Cardiac muscle cell (in vitro differentiated cells and primary cell): ENCODE data around the gene MRGPRG. TPM values are rescaled to one million over a fixed set of nuclear protein-coding genes. Genes with fewer than 3 reads are reported as not detected.

Experiments used
- DNase-seq, 2 donors: peaks; one replicate each; pipeline versions ENCODE4 v3.0.0 to v3.0.0-alpha.2; 2010 to 2017; ENCODE audit warnings: low read depth in 1 of 2, low spot score in 1 of 2
- H3K27ac ChIP-seq: fragments of 200-600 bp; sonication (generic); 2 replicates; pipeline ENCODE4 v1.5.1; 2016
- H3K27me3 ChIP-seq: fragments of 200-600 bp; sonication (generic); 2 replicates; pipeline ENCODE4 v1.6.0; 2016; ENCODE audit warnings: control low read depth
- H3K36me3 ChIP-seq: fragments of 200-600 bp; sonication (generic); 2 replicates; pipeline ENCODE4 v1.5.1; 2016; ENCODE audit warnings: control low read depth
- H3K4me1 ChIP-seq: fragments of 200-600 bp; sonication (generic); 2 replicates; pipeline ENCODE4 v1.8.1; 2017; ENCODE audit warnings: low read depth, mild to moderate bottlenecking, mixed run types
- H3K4me3 ChIP-seq: fragments of 200-600 bp; sonication (generic); 2 replicates; pipeline ENCODE4 v1.5.1; 2016; ENCODE audit warnings: mild to moderate bottlenecking
- H3K9me3 ChIP-seq: fragments of 200-600 bp; sonication (generic); 2 replicates; pipeline ENCODE4 v1.5.1; 2017; ENCODE audit warnings: low read depth, mild to moderate bottlenecking, control low read depth
- polyA plus RNA-seq: library from polyadenylated mRNA; unstranded; fragments of >200 nt; fragmentation: Nextera tagmentation; extraction: Ambion mirVana; gene quantifications from 2 replicates; pipeline ENCODE4 v1.2.1, GENCODE V29; 2016
- total RNA-seq: library from RNA; depleted of rRNA; stranded (reverse); fragments of >200 nt; gene quantifications from 2 replicates; pipeline ENCODE4 v1.2.3, GENCODE V29; 2016
- TF ChIP-seq, protein P1 (sequence below): IDR thresholded peaks from 2 replicates; pipeline ENCODE4 v1.5.1; 2012; ENCODE audit warnings: low read depth, mild to moderate bottlenecking, low read length

MRGPRG gene
- total and polyA plus RNA-seq, 2 experiments from 2014 or later = not detected

DNA sequence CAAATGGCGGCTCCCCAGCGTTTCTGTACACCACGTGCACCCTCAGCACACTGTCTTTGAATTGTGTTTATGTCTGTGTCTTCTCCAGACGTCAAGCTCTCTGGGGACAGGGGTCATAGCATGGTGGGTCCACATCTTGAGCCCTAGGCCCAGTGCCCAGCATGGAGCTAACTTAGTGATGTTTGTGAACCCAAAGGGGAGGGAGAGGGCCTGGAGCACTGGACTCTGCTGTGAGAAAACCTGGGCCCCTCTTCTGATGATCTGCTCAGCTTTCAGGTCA, 4.3 kb downstream of the MRGPRG start:
- Histone ChIP-seq H3K27me3 (peaks cover 33% of the 10 kb centered on the region), H3K4me1 (no peaks in the 10 kb centered on the region), H3K9me3 (no peaks in the 10 kb centered on the region), H3K4me3 (no peak overlapping the region), H3K27ac (no peak overlapping the region), H3K36me3 (no peaks in the 10 kb centered on the region)
- TF ChIP-seq, protein P1, sequence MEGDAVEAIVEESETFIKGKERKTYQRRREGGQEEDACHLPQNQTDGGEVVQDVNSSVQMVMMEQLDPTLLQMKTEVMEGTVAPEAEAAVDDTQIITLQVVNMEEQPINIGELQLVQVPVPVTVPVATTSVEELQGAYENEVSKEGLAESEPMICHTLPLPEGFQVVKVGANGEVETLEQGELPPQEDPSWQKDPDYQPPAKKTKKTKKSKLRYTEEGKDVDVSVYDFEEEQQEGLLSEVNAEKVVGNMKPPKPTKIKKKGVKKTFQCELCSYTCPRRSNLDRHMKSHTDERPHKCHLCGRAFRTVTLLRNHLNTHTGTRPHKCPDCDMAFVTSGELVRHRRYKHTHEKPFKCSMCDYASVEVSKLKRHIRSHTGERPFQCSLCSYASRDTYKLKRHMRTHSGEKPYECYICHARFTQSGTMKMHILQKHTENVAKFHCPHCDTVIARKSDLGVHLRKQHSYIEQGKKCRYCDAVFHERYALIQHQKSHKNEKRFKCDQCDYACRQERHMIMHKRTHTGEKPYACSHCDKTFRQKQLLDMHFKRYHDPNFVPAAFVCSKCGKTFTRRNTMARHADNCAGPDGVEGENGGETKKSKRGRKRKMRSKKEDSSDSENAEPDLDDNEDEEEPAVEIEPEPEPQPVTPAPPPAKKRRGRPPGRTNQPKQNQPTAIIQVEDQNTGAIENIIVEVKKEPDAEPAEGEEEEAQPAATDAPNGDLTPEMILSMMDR = no peak
- DNase-seq = no peak

DNA sequence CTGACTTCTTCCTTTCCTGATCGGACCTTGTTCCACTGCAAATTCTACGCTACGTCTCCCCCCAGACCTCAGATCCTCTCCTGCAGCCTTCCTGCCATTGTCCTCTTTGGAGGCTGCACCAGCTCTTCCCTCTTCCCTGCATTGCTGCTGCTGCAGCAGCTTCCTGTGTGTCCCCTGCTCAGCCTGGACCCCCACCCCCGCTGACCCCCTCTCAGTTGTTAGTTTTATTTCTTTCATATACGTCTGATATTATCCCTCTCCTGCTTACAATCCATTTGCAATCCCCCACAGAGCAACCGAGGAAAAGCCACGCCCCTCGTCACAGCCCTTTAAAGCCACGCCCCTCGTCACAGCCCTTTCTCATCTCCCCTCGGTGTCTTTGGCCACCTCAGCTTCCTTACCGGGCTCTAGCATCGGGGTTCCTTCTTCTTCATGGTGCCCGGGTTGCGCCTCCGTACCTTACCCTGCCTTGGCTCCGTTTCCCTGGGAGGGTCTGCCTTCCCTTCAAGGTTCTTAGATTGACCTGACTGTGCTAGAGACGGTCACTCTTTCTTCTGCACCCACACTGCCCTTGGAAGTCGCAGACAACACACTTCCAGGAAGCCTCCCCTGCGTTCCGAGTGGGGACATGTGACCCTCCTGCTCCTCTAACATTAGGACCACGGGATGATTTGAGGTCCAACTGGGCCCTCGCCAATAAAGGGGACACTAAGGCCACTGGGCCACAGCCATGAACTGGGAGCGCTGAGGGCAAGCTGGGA, 4.8 kb downstream of the MRGPRG start:
- peaks cover 33% of the 10 kb centered on the region for H3K27me3 ChIP-seq
- H3K36me3 ChIP-seq = no peaks in the 10 kb centered on the region
- H3K9me3 ChIP-seq = no peaks in the 10 kb centered on the region
- H3K27ac ChIP-seq = no peak overlapping the region
- no peak for DNase-seq
- TF ChIP-seq, protein P1 = no peak
- no peak overlapping the region for H3K4me3 ChIP-seq
- no peaks in the 10 kb centered on the region for H3K4me1 ChIP-seq

DNA sequence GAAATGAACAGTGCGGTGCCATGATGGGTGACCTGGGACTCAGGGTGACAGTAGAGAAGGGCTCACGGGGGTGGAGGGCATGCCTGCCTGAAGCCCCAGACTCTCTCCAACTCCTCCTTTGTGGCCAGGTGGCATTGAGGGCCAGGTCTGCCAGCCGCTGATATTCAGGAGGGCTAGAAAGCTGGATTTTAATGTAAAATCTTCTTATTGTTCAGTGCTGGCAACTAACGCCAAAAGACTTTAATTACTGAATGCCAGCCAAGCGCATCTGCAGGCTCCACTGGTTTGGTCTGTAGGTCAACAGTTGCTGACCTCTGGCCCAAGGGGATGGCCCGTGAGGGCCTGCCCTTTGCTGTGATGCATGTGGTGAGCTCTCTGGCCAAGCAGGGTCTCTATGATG, 10.3 kb downstream of the MRGPRG start:
- no peak overlapping the region for H3K27ac ChIP-seq
- no peak for DNase-seq
- TF ChIP-seq, protein P1 = no peak
- H3K36me3 ChIP-seq = no peaks in the 10 kb centered on the region
- no peaks in the 10 kb centered on the region for H3K4me1 ChIP-seq
- H3K4me3 ChIP-seq = no peak overlapping the region
- H3K9me3 ChIP-seq = no peaks in the 10 kb centered on the region
- H3K27me3 ChIP-seq = peaks cover 47% of the 10 kb centered on the region

DNA sequence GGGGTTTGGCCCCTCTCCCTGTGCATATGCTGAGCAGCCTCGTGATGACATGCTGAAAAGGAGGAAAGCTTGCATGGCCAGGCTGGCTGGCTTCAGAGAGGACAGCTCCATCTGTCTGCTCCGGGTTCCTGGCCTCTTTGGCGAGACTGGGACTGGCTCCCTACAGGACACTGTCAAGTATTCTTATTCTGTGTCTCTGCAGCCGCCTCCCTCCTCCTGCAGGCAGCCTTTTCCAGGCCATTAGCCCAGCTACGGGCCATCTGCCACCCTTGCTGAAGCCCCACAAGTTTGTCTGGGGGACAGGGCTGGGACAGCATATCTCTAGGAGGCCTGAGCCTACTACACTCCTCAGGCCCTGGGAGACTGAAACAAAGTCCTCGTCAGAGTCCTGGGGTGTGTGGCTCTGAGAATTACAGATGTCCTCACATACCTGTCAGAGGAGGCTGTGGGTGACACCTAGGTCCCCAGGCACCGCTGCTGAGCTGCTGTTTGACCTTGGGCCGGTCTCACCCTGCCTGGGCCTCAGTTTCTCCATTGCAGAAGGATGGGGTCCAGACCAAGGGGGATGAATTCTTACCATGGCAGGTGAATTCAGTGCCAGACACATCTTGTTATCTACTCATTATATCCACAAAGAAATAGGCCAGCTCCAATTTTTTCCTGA, 11.0 kb downstream of the MRGPRG start:
- no peaks in the 10 kb centered on the region for H3K4me1 ChIP-seq
- H3K9me3 ChIP-seq = no peaks in the 10 kb centered on the region
- H3K4me3 ChIP-seq = no peak overlapping the region
- DNase-seq = no peak
- H3K27ac ChIP-seq = no peak overlapping the region
- H3K27me3 ChIP-seq = peaks cover 49% of the 10 kb centered on the region
- TF ChIP-seq, protein P1 = no peak
- H3K36me3 ChIP-seq = no peaks in the 10 kb centered on the region

DNA sequence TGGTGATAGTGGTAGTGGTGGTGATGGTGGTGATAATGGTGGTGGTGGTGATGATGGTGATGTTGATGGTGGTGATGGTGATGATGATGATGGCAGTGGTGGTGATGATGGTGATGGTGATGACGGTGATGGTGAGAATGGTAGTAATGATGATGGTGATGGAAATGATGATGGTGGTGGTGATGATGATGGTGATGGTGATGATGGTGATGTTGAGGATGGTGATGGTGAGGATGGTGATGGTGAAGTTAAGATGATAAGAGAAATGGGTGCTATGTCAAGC, 11.8 kb downstream of the MRGPRG start:
- Histone ChIP-seq H3K27me3 (peaks cover 57% of the 10 kb centered on the region), H3K27ac (no peak overlapping the region), H3K4me3 (no peak overlapping the region), H3K9me3 (no peaks in the 10 kb centered on the region), H3K36me3 (no peaks in the 10 kb centered on the region), H3K4me1 (no peaks in the 10 kb centered on the region)
- TF ChIP-seq, protein P1 = no peak
- no peak for DNase-seq
